ENCODE data around the gene RTF1. TPM values are rescaled to one million over a fixed set of nuclear protein-coding genes. Genes with fewer than 3 reads are reported as not detected.
"Not testable (repeated sequence)": the region's sequence is repeated elsewhere in the genome, so short reads cannot be mapped to it uniquely, and the experiment has no call there.

The RTF1 gene
- total RNA-seq, 1 donor from 2014 or later = 59.1 TPM

DNA sequence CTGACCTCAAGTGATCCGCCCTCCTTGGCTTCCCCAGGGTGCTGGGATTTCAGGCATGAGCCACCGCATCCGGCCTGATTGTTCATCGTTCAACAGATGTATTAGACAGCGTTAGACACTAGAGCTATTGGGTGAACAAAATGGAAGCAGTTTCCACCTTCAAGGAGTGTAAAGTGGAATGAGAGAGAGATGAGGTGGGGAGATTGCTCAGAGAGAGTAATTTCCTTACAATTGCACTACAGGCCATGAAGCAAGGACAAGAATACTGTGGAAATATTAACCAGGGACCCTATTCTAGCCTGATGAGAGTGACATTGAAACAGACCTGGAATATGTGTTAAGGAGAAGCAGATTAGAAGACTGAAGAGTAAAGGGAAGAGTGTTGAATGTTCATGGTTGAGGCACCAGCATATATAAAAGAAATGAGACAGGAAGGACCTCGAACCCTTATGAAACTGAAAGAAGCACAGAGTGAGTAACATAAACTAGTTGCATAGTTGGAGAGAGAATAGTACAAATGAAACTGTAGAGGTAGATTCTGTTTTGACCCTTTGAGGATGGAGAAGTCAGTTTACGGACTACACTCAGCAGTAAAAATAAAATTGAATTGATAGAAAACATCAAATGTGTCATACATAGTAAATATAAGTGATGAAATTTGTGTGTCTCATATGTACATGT is 7.2 kb downstream of the RTF1 start:
- DNase-seq (ENCODE audit: low spot score, unreplicated experiment) = no peak
- H3K4me3 Mint-ChIP-seq (ENCODE audit: low read depth) = no peak overlapping the region
- no peaks in the 10 kb centered on the region for H3K27me3 Mint-ChIP-seq
- TF ChIP-seq, protein P1, sequence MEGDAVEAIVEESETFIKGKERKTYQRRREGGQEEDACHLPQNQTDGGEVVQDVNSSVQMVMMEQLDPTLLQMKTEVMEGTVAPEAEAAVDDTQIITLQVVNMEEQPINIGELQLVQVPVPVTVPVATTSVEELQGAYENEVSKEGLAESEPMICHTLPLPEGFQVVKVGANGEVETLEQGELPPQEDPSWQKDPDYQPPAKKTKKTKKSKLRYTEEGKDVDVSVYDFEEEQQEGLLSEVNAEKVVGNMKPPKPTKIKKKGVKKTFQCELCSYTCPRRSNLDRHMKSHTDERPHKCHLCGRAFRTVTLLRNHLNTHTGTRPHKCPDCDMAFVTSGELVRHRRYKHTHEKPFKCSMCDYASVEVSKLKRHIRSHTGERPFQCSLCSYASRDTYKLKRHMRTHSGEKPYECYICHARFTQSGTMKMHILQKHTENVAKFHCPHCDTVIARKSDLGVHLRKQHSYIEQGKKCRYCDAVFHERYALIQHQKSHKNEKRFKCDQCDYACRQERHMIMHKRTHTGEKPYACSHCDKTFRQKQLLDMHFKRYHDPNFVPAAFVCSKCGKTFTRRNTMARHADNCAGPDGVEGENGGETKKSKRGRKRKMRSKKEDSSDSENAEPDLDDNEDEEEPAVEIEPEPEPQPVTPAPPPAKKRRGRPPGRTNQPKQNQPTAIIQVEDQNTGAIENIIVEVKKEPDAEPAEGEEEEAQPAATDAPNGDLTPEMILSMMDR (IDR thresholded peaks at IDR 0.05; ENCODE audit: unreplicated experiment) = no peak
- peaks cover 2% of the 10 kb centered on the region for H3K36me3 Mint-ChIP-seq (ENCODE audit: insufficient read depth)
- H3K4me1 Mint-ChIP-seq (ENCODE audit: low read depth) = peaks cover 1% of the 10 kb centered on the region
- no peaks in the 10 kb centered on the region for H3K9me3 Mint-ChIP-seq (ENCODE audit: low read depth)
- H3K27ac Mint-ChIP-seq = no peak overlapping the region

DNA sequence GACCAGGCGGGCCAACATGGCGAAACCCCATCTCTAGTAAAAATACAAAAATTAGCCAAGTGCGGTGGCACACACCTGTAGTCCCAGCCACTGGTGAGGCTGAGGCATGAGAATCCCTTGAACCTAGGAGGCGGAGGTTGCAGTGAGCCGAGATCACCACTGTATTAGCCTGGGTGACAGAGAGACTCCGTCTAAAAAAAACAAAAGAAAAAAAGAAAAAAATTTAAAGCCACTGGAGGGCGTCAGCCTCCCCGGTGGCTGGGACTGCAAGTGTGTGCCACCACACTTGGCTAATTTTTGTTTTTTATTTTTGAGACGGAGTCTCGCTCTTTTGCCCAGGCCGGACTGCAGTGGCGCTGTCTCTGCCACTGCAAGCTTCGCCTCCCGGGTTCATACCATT is 7.9 kb downstream of the RTF1 start:
- H3K27ac Mint-ChIP-seq = peak overlapping the region; percentile 67
- H3K36me3 Mint-ChIP-seq (ENCODE audit: insufficient read depth) = peaks cover 2% of the 10 kb centered on the region
- TF ChIP-seq, protein P1 (IDR thresholded peaks at IDR 0.05; ENCODE audit: unreplicated experiment) = no peak
- no peaks in the 10 kb centered on the region for H3K9me3 Mint-ChIP-seq (ENCODE audit: low read depth)
- no peaks in the 10 kb centered on the region for H3K27me3 Mint-ChIP-seq
- no peak for DNase-seq (ENCODE audit: low spot score, unreplicated experiment)
- no peak overlapping the region for H3K4me3 Mint-ChIP-seq (ENCODE audit: low read depth)
- peaks cover 1% of the 10 kb centered on the region for H3K4me1 Mint-ChIP-seq (ENCODE audit: low read depth)

DNA sequence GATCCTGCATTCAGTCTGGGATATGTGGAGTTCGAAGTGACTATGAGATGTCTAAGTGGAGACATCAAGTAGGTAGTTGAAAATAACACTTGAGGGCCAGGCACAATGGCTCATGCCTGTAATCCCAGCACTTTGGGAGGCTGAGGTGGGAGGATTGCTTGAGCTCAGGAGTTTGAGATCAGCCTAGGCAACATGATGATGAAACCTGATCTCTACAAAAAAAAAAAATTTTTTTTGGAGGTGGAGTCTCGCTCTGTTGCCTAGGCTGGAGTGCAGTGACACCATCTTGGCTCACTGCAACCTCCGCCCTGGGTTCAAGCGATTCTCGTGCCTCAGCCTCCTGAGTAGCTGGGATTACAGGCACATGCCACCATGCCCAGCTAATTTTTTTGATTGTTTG is 9.0 kb downstream of the RTF1 start:
- H3K4me1 Mint-ChIP-seq (ENCODE audit: low read depth); H3K9me3 Mint-ChIP-seq (ENCODE audit: low read depth); H3K4me3 Mint-ChIP-seq (ENCODE audit: low read depth); H3K27ac Mint-ChIP-seq; H3K36me3 Mint-ChIP-seq (ENCODE audit: insufficient read depth); DNase-seq (ENCODE audit: low spot score, unreplicated experiment); H3K27me3 Mint-ChIP-seq: not testable (repeated sequence)

DNA sequence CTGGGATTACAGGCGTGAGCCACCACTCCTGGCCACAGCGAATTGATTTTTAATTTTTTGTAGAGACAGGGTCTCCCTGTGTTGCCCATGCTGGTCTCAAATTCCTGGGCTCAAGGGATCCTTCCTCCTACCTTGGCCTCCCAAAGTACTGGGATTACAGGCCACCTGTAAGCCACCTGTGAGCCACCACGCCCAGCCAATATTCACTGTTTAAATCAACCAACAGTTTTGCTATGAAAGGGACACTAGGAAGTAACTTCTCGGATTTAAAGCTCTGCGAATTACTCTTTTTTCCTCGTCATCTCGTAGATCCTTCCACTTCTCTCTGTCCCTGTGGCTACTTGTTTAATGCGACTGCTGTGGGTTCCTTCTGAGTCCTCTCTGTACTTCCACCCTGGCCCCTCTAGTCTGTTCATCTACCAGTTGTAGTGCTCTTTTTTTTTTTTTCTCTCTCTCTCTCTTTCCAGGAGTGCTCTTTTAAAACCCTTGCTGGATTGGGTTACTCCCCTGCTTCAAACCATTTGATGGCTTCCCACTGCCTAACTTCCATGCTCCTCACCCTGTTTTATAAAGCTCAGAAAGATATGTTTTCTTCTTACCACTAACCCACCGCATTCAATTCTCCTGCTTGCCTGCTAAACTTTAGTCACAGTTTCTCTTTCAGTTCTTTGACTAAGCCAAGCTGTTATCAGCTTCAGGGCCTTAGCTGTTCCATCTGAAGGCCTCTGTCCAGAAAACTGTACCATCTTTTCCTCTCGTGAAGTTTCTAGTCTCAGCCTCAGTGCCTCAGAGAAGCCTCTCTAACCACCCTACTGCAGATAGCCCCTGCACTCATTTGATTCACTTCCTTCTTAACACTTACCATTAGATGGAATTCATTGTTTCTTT is 12.4 kb downstream of the RTF1 start:
- Mint-ChIP-seq H3K4me3 (ENCODE audit: low read depth) (no peak overlapping the region), H3K9me3 (ENCODE audit: low read depth) (no peaks in the 10 kb centered on the region), H3K27me3 (no peaks in the 10 kb centered on the region), H3K27ac (peak overlapping the region; percentile 49), H3K4me1 (ENCODE audit: low read depth) (no peaks in the 10 kb centered on the region), H3K36me3 (ENCODE audit: insufficient read depth) (peaks cover 5% of the 10 kb centered on the region)
- TF ChIP-seq, protein P1 (IDR thresholded peaks at IDR 0.05; ENCODE audit: unreplicated experiment) = no peak
- DNase-seq (ENCODE audit: low spot score, unreplicated experiment) = no peak

DNA sequence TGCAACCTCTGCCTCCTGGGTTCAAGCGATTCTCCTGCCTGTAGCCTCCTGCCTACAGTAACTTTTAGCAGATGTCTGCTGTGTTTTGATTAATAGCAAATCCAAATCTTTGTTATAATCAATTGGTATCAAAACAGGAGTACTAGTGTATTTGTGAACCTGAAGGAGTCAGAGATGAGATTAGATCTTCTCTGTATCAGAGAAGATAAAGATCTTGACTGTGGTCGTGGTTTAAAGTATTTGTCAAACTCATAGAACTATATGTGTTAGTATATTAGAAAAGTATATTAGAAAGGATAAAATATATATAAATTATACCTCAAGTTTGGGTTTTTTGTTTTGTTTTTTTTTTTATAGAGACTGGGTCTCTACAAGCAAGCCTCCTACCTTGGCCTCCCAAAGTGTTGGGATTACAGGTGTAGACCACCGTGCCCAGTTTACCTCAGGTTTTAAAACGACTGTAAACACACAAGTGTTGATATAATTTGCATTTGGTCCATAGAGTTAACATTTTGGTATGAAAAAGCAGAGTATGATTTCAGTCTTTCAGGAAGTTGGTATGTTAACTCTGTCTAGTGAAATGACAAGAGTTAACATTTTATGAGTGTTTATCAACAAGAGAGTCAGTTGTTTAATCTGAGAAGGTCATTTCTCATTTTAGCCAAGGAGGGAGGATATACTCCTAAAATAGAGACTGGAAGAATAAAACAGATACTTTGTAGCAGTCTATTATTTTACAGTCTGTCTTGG is 18.3 kb downstream of the RTF1 start:
- Mint-ChIP-seq H3K4me3 (ENCODE audit: low read depth) (no peak overlapping the region), H3K27me3 (no peaks in the 10 kb centered on the region), H3K4me1 (ENCODE audit: low read depth) (no peaks in the 10 kb centered on the region), H3K9me3 (ENCODE audit: low read depth) (no peaks in the 10 kb centered on the region), H3K27ac (no peak overlapping the region), H3K36me3 (ENCODE audit: insufficient read depth) (peaks cover 15% of the 10 kb centered on the region)
- TF ChIP-seq, protein P1 (IDR thresholded peaks at IDR 0.05; ENCODE audit: unreplicated experiment) = no peak
- DNase-seq (ENCODE audit: low spot score, unreplicated experiment) = no peak
